ENCODE measurements around the gene LTB.
A peak's percentile ranks its signal among the peaks of the same experiment; 100 is the strongest.

Gene LTB

DNA sequence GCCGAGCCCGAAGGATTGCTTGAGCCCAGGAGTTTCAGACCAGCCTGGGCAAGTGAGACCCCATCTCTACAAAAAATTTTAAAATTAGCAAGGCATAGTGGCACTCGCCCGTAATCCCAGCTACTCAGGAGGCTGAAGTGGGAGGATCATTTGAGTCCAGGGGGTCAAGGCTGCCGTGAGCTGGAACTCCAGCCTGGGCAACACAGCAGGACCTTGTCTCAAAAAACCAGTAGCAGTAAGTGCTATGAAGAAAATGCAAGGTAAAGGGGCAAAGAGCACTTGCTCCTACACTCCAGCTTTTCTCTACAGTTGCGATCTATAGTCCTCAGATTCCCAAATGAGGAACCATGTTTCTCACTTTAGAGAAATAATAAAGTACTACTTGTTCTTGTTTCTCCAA lies 38.6 kb downstream of the LTB start:
- TF ChIP-seq Cebpa-rat (IDR thresholded peaks at IDR 0.05): no peak
- H3K27ac ChIP-seq: peak overlapping the region in 3 of 11 experiments; percentile 96 to 99 (median 97); a peak in 2 of 22 replicates
- H3K27me3 ChIP-seq: no peaks in the 10 kb centered on the region
- peak overlapping the region in 10 of 11 experiments; percentile 91 to 99 (median 96); a peak in 9 of 22 replicates for H3K9ac ChIP-seq
- H3K4me1 ChIP-seq: peaks cover 61 to 71% (median 66%) of the 10 kb centered on the region in 10 experiments
- H4K20me1 ChIP-seq: peaks cover 24 to 28% (median 26%) of the 10 kb centered on the region in 11 experiments
- H3K4me2 ChIP-seq: peak overlapping the region; percentile 58 to 99 (median 87); a peak in 19 of 22 replicates
- no peaks in the 10 kb centered on the region for H3K9me3 ChIP-seq (replicated peaks in 1 of 11)
- peaks cover 20 to 25% (median 22%) of the 10 kb centered on the region in 11 experiments for H3K36me3 ChIP-seq
- H3K4me3 ChIP-seq: peak overlapping the region in 2 of 10 experiments; percentile 89 to 91; a peak in 2 of 20 replicates

DNA sequence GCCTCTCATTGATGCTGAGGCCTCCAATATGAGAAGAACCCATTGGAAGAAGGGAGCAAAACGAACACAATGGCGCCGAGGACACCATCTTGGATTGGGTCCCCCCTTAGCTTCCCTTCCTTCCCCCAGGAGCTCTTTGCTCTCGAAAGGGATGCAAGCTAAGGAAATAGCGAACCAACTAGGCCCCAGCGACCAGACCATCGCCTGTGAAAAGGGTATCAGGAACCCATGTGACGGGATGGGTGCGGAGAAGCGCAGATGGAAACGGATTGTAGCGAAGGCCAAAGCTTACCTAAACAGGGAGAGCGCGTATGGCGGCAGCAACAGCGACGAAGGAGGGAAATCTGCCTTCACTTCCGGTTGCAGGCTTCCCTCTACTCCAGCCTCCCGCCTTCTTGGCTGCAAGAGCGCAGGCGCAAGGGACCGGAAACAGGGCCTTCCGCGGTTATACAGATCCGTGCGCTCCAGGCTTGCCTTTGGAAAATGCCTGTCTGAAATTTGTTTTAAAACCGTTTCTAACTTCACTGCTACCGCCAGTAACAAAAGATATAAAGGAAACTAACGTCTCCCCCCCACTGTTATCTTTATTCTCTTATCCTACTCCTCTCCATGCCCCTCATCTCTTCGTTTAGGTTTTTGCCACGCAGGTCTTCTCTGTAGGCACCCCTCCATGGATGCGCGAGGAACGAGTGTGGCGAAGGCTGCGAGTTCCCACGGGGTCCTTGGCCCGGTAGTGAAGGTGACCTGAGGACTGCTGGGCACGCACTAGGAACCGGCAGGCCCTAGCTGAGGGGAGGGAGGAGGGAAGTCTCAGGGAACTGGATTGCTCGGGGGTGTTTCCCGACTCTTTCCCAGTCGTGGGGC lies 40.3 kb downstream of the LTB start, which contains the start of gene DDX39B:
DDX39B (minus strand) TSS at position 346 of the 864 bp plus-strand sequence. CDS start 1,471 bp downstream, outside the sequence.
- Histone ChIP-seq H3K4me2 (peak within 1 kb of the TSS; percentile 91 to 99 (median 98)), H4K20me1 (peaks cover 42 to 45% (median 44%) of the 10 kb centered on the region in 11 experiments), H3K36me3 (peaks cover 37 to 42% (median 40%) of the 10 kb centered on the region in 11 experiments), H3K9ac (peak within 1 kb of the TSS; percentile 91 to 99 (median 96)), H3K27me3 (no peaks in the 10 kb centered on the region), H3K9me3 (replicated peaks in 1 of 11) (no peaks in the 10 kb centered on the region), H3K27ac (peak within 1 kb of the TSS; percentile 92 to 99 (median 97)), H3K4me3 (peak within 1 kb of the TSS; percentile 74 to 91 (median 86)), H3K4me1 (peaks cover 61 to 74% (median 63%) of the 10 kb centered on the region in 10 experiments)
- no peak for TF ChIP-seq Cebpa-rat (IDR thresholded peaks at IDR 0.05)

DNA sequence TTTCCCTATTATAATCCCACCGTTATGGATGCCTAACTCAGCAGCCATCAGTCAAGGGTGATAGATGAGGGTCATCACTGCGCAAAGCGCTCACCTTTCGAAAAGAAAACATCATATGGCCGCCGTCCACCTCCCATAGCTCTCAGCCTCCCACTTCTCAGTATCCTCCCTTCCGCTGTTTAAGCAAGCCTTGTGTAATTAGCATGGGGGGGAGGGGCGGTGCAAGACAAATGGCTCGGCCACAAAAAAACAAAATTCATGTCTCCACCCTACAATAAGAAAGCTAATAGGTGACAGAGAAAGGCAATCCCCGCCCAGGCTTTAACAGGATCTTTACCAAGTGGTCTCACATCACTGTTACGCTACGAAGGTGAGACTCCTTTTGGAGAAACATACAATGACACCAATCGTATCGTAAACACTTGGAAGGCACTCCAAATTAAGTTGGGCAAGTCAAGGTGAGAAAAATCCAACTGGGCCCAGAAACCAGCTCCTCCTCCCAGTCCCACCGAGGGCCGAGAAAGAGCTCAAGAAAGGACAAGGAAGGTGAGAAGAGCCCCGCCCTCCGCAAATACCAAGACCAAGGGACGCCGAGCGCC lies 41.1 kb downstream of the LTB start:
- peak overlapping the region; percentile 91 to 99 (median 98) for H3K4me2 ChIP-seq
- H3K9ac ChIP-seq: peak overlapping the region; percentile 91 to 99 (median 96)
- peaks cover 49 to 53% (median 51%) of the 10 kb centered on the region in 11 experiments for H4K20me1 ChIP-seq
- no peaks in the 10 kb centered on the region for H3K27me3 ChIP-seq
- H3K4me1 ChIP-seq: peaks cover 57 to 76% (median 64%) of the 10 kb centered on the region in 10 experiments
- peak overlapping the region; percentile 74 to 91 (median 86) for H3K4me3 ChIP-seq
- H3K36me3 ChIP-seq: peaks cover 44 to 49% (median 47%) of the 10 kb centered on the region in 11 experiments
- peak overlapping the region; percentile 92 to 99 (median 97) for H3K27ac ChIP-seq
- H3K9me3 ChIP-seq (replicated peaks in 1 of 11): no peaks in the 10 kb centered on the region
- TF ChIP-seq Cebpa-rat (IDR thresholded peaks at IDR 0.05): no peak

DNA sequence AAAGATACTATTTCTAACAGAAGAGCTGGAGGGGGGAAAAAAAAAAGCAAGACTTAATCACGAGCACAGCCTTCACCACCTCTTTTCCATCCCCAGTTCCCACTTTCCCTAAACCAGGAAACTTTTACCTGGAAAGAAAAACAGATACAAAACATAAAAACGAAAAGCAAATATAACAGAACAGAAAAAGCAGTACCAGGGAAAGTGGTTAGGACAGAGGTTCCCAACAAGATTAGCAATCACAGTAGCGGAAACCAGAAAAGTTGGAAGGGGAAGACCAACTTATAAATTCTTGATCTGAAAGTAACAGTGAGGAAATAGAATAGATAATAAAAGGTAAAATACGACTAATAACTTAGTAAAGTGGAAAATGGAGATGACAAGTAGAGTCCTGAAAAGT lies 41.6 kb downstream of the LTB start:
- H3K27ac ChIP-seq: peak overlapping the region; percentile 92 to 99 (median 97); a peak in 21 of 22 replicates
- H3K36me3 ChIP-seq: peaks cover 50 to 54% (median 52%) of the 10 kb centered on the region in 11 experiments
- peak overlapping the region; percentile 91 to 99 (median 96) for H3K9ac ChIP-seq
- peak overlapping the region; percentile 91 to 99 (median 98) for H3K4me2 ChIP-seq
- H3K4me1 ChIP-seq: peaks cover 52 to 76% (median 61%) of the 10 kb centered on the region in 10 experiments
- H3K9me3 ChIP-seq (replicated peaks in 1 of 11): no peaks in the 10 kb centered on the region
- H3K27me3 ChIP-seq: no peaks in the 10 kb centered on the region
- TF ChIP-seq Cebpa-rat (IDR thresholded peaks at IDR 0.05): no peak
- H4K20me1 ChIP-seq: peaks cover 54 to 58% (median 56%) of the 10 kb centered on the region in 11 experiments
- peak overlapping the region; percentile 74 to 91 (median 86) for H3K4me3 ChIP-seq

DNA sequence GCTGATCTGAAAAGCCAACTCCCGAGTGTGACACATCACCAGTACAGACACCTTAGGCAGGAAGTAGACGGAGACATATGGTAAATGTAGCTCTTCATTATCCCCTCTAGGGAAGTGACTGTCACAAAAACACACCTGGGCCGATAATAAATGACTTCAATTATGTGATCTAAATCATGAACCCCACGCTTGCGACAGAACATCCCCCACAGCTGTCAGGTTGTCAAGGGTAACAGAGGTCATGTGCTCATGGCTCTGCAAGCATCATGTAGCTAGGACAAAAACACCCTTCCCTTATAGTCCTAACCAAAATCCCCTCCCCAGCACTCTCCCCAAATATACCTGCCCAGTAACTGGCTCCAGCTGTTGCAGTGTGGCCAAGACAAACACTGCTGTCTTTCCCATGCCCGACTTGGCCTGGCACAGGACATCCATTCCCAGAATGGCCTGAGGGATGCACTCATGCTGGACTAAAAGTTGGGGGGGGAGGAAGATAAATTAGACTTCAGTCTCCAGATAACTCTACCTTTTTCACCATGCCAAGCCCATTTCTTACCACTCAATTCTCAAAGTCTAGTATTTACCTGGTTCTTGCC lies 43.3 kb downstream of the LTB start:
- peaks cover 39 to 77% (median 48%) of the 10 kb centered on the region in 10 experiments for H3K4me1 ChIP-seq
- peak overlapping the region; percentile 74 to 91 (median 86); a peak in 19 of 20 replicates for H3K4me3 ChIP-seq
- peaks cover 72 to 75% (median 73%) of the 10 kb centered on the region in 11 experiments for H4K20me1 ChIP-seq
- H3K9ac ChIP-seq: peak overlapping the region; percentile 91 to 99 (median 96)
- no peaks in the 10 kb centered on the region for H3K9me3 ChIP-seq (replicated peaks in 1 of 11)
- no peaks in the 10 kb centered on the region for H3K27me3 ChIP-seq
- H3K4me2 ChIP-seq: peak overlapping the region; percentile 91 to 99 (median 98)
- H3K36me3 ChIP-seq: peaks cover 67 to 72% (median 69%) of the 10 kb centered on the region in 11 experiments
- peak overlapping the region in 1 of 11 experiments; percentile 1; a peak in 1 of 22 replicates for H3K27ac ChIP-seq
- TF ChIP-seq Cebpa-rat (IDR thresholded peaks at IDR 0.05): no peak

DNA sequence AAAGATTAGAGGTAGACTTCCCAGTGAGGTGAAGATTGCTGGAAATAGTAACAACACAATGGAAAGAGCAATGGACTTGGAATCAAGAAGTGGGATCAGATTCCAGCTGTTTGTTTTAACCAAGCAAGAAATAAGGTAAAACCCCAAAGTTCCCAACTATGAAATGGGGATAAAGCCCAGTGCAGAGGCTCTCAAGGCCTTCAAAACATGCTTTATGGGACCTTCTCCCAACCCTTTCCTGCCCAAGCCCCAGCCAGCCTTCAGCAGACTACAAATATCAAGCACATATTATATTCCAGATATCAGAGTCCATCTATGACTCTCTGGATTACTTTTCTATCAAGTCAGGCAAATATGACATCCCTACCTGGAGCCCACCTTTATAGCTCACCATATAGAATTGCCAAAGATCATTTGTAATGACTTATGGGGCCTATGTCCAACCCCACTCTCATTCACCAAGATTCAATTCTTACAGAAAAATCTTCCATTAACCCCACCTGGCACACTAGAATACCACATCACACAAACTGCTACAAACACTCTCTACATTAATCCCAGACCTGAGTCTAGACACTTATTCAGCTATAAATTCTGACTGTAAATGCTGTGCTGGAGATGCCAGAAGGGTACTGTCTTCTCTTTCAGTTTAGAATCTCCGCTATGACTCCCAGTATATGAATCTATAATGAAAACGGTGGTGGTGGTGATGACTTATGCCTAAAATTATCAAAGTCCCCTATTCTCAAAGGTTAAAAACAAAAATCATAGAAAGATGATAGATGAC lies 46.5 kb downstream of the LTB start:
- peaks cover 97 to 100% (median 99%) of the 10 kb centered on the region in 11 experiments for H3K36me3 ChIP-seq
- H3K27ac ChIP-seq: no peak overlapping the region
- H3K9ac ChIP-seq: peak overlapping the region in 4 of 11 experiments; percentile 3 to 33 (median 17); a peak in 8 of 22 replicates
- peaks cover 98 to 100% (median 100%) of the 10 kb centered on the region in 11 experiments for H4K20me1 ChIP-seq
- no peak for TF ChIP-seq Cebpa-rat (IDR thresholded peaks at IDR 0.05)
- H3K4me3 ChIP-seq: no peak overlapping the region
- no peaks in the 10 kb centered on the region for H3K27me3 ChIP-seq
- H3K4me2 ChIP-seq: peak overlapping the region in 1 of 11 experiments; percentile 91; a peak in 1 of 22 replicates
- H3K9me3 ChIP-seq (replicated peaks in 1 of 11): no peaks in the 10 kb centered on the region
- H3K4me1 ChIP-seq: peaks cover 26 to 64% (median 38%) of the 10 kb centered on the region in 10 experiments

DNA sequence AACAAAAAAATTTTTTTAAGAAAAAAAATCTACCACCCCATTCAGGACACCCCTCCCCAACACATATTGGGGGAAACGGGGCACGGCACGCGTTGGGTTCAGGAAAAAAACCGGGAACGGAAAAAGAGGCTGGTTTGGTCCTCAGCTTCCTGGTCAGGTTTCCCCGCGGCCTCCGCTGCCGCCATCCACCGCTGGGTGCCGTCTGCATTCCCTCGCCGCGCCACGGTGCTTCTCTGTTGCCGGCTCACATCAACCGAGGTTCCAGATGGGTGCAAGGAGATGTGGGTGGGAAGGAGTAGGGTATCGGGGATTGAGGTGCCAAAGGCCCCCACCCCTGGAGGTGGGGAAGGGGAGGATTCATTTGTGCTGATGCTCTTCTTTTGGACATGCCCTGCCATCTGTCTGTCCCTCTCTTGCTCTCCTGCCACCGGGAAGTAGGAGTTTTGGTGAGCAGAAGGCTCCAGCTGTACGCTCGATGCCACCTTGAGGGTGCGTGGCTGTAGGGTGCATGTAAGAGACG lies 47.6 kb downstream of the LTB start:
- Histone ChIP-seq H4K20me1 (peaks cover 96 to 100% (median 99%) of the 10 kb centered on the region in 11 experiments), H3K9ac (peak overlapping the region in 3 of 11 experiments; percentile 1 to 19 (median 5); a peak in 1 of 22 replicates), H3K36me3 (peaks cover 98 to 100% (median 99%) of the 10 kb centered on the region in 11 experiments), H3K4me1 (peaks cover 15 to 56% (median 29%) of the 10 kb centered on the region in 10 experiments), H3K9me3 (replicated peaks in 1 of 11) (no peaks in the 10 kb centered on the region), H3K4me2 (no peak overlapping the region; a peak in 1 of 22 replicates), H3K4me3 (no peak overlapping the region), H3K27ac (no peak overlapping the region), H3K27me3 (no peaks in the 10 kb centered on the region)
- no peak for TF ChIP-seq Cebpa-rat (IDR thresholded peaks at IDR 0.05)

Data from BLaER1 treated with 17β-estradiol and CSF1 and Interleukin-3, amounts not matched to agents 10 nM and 100 nM (cell line).